Right lobe of liver (tissue), 4 donors: ENCODE results near the gene LZTS3.

Source experiments
- POLR2A ChIP-seq: fragments of 450-650 bp; IDR thresholded peaks from one replicate; pipeline ENCODE4 v1.6.1; 2017; ENCODE audit warnings: antibody characterized with exemption, mild to moderate bottlenecking
- TF ChIP-seq, protein P1 (sequence below), 4 donors: fragments of 200-600 bp in 3 of 4; fragments of 450-650 bp in 1 of 4; IDR thresholded peaks; one replicate each; pipeline versions ENCODE4 v1.5.1 to v1.8.0; 2016 to 2022; ENCODE audit warnings: antibody characterized with exemption in 4 of 4, mild to moderate bottlenecking in 2 of 4
- donor health status: DM: no; HTN: no; CAD: no.
- donor health status: DM: no; HTN: no; CAD: no.
- donor health status: DM: no; HTN: yes; CAD: no.

DNA sequence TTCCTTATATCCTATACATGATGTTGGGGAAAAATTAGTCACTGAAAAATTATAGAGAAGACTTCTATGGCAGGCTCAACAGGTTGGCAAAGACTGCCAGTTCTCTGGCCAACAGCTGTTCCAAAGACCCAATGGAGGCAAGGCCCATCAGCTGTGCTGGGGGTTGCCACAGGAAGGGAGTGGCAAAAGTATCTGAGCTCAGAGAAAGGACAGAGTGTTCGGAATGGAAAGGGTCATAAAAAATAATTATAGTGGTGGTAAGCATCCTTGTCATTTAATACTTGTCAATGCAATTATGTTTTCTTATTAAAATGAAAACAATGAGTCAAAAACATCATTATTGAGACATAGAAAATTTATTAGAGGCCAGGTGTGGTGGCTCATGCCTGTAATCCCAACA, 49.8 kb downstream of the LZTS3 start:
- no peak for TF ChIP-seq POLR2A
- TF ChIP-seq, protein P1, sequence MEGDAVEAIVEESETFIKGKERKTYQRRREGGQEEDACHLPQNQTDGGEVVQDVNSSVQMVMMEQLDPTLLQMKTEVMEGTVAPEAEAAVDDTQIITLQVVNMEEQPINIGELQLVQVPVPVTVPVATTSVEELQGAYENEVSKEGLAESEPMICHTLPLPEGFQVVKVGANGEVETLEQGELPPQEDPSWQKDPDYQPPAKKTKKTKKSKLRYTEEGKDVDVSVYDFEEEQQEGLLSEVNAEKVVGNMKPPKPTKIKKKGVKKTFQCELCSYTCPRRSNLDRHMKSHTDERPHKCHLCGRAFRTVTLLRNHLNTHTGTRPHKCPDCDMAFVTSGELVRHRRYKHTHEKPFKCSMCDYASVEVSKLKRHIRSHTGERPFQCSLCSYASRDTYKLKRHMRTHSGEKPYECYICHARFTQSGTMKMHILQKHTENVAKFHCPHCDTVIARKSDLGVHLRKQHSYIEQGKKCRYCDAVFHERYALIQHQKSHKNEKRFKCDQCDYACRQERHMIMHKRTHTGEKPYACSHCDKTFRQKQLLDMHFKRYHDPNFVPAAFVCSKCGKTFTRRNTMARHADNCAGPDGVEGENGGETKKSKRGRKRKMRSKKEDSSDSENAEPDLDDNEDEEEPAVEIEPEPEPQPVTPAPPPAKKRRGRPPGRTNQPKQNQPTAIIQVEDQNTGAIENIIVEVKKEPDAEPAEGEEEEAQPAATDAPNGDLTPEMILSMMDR (IDR thresholded peaks at IDR 0.05): no peak
